Activated T-cell treated with anti-CD3 and anti-CD28 coated beads, Interleukin-2, amount 50 U/mL, for 1 hour (primary cell): ENCODE measurements around the gene NEGR1.

ENCODE experiments used
- DNase-seq: peaks from one replicate; pipeline ENCODE4 v3.0.0-alpha.2; 2020

NEGR1 gene

GRCh38 chr1:72111662-72112061 lies 170.7 kb downstream of the NEGR1 start:
- DNase-seq, result no peak

DNA sequence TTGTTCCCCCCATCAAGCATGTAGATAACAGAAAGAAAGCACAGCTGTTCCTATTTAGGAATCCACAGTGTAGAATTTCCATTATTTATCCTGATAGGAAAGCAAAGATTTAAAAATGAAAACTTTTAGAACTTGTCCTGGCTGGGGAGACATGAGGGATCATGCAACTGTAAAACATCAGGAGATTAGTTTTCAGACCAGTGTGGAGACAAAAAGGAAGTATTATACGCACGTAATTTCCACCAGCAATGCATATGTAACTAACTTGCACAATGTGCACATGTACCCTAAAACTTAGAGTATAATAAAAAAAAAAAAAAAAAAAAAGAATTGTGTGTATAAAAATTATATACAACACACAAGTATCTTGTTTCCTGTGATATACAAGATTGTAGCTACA lies 172.4 kb downstream of the NEGR1 start:
- no peak for DNase-seq

- no peak for DNase-seq
These were observed 177.1 kb downstream of the NEGR1 start for GRCh38 chr1:72105201-72105600.

GRCh38 chr1:72101840-72102632 lies 180.3 kb downstream of the NEGR1 start:
- no peak for DNase-seq

- no peak for DNase-seq
These were observed 181.6 kb downstream of the NEGR1 start for GRCh38 chr1:72100771-72101170.

DNA sequence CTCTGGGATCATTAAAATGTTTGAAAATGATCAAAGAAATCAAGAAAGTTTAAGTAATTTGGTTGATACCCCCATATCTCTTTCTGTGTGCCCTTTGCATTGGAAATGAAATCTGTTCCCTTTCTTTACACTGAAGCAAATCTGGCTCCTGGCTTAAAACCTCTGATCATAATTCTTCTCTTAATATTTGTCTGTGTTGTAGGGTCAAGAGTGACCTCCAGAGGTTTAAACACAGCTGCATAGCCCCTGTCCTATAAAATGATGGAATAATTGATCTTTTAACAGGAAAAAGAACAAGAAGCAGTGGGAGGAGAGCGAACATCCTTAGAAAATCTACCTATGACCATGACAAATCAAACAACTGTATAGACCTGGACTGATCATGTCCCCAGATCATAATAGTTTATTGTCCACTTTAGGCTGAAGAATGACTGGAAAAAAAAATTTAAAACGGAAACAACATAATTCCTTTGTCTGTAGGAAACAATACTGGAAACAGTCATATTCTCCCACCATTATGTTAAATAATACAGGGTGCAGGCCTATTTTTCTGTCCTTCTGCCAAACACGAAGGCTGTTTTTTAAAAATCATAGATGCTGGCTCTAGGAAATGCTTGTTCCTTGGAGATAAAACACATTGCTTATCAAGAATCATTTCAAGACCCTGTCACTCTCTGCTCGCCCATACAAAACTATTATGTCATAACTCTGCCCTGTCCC lies 184.3 kb downstream of the NEGR1 start:
- no peak for DNase-seq

- no peak for DNase-seq
These were observed 188.1 kb downstream of the NEGR1 start for GRCh38 chr1:72094209-72094608.

GRCh38 chr1:72086394-72086793 lies 195.9 kb downstream of the NEGR1 start:
- no peak for DNase-seq

DNA sequence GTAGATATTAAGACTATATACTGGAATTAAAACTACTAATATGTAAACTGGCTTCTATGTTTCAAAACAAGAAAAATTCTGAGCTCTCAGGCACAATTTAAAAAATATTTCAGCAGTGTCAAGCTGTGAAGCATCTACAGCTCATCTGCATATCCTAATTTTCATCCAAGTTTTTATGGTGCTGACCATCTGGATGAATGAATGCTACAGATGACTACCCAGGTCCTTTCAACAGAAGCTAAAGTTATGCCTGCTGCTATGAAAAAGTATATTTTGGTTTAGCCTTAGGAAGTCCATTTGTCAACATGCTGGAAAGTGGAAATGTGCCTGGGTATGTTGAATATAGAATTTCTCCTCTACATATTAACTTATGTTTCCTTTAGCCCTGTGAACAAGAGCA lies 206.9 kb downstream of the NEGR1 start:
- DNase-seq, result no peak

GRCh38 chr1:72066431-72066830 lies 215.9 kb downstream of the NEGR1 start:
- no peak for DNase-seq

GRCh38 chr1:72064196-72065075 lies 217.9 kb downstream of the NEGR1 start:
- DNase-seq, result no peak

DNA sequence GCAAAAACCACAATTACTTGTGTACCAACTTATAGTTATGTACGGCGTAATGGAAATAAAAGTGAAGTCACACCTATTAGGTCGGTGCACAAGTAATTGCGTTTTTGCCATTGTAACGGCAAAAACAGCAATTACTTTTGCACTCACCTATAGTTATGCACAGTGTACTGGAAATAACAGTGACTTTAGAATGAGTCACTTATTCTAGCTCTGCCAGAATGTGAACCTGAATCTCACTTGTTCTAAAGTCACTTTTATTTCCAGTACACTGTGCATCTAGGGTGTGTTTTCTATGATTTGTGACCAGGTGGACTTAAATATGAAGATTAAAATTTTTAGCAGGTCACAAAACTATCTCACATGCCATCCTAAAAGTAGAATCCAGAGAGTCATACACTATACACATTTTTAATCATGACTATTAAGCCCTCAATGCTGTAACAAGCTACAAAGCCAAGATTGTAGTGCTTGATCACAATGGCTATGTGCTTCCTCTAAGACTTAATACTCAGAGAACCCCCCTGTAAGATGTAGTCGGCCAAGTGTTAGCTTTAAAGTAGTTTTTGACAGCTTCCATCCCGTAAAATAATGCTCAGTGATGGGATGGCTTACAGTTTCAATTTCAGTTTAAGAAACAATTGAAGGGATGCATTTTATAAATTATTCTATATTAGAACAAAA lies 218.8 kb downstream of the NEGR1 start:
- no peak for DNase-seq

DNA sequence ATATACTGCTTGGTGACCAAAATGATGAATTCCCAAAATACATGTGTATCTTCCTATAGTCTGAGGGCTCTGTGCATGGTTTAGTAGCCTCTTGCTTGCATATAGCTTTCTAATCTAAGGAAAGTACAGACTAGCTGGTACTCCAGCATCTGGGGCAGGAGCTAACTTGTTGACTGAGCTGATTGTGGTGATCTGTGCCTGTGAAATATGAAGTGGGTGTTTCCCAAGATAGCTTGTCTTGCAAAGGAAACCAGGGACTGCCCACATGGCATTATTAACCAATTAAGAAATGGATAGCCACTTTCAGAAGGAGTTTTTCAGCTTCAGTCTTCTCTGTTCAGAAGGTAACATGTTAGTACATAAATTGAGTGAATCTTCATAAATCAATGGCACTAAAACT lies 219.8 kb downstream of the NEGR1 start:
- no peak for DNase-seq

DNA sequence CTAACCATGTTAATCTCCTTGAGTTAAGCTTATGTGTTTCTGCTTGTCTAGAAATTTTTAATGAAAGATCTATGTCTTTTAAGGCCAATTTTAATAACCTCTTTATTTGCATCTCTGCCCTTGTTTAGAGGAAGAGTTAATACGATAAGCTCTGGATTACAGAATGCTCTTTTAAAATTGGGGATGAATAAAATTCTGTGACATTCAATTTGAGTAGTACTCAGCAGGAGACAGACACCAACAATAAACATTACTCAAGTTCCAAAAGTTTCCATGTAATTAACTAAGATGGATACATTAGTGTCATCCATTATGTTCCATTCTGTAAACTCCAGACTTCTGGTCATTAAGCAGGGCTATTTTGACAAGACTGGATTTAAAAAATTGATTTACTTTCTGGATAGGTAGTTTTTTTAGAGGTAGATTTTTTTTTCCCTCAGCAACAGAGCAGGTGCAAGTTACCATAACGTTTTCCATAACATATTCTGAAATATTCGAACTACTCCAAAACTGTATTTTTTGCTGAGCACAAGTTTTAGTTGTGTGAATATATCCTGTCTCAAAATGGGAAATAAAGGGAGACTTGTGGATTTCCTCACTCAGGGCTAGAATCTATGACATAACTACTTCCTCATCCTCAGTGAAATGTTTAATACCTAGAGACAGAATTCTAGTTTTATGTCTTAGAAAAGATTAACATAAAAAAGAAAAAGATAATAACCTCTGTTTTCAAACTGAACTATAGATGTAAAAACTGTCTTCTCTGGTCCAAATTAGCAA lies 221.7 kb downstream of the NEGR1 start:
- DNase-seq, result no peak

DNA sequence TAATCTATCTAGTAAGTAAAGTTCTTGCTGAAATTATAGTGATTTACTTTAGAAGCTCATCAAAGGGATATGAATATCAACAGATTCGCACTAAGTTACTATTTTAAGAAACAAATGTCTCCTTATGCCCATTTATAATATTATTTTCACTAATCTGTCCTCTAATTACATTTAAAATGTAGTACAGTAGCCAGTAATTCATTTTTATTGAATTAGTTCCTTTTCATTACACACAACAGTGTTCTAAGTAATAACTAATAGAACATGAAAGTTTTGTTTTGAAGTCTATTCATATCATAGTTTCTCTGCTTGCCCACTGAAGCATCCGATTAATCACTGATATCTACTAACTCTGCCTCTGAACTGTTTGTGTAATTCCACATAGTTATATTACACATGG lies 225.8 kb downstream of the NEGR1 start:
- no peak for DNase-seq

DNA sequence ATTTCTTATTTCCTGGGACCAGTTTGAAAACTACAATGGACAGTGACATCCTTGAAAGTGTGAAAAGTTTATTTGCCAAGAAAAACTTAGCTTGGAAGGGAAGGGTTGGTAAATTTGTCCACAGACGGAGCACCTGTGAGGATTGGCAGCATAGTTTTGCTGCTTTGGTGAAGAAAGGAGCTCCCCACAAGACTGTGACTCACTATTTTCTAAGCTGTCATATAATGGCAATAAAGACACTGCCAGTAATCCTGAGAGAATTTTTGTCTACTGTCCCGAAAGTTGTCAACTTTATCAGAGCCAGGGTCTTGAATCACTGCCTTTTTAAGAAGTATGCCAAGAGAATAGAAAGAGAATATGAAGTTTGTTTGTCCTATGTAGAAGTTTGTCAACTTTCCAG lies 230.8 kb downstream of the NEGR1 start:
- no peak for DNase-seq

- DNase-seq, result no peak
These were observed 231.8 kb downstream of the NEGR1 start for GRCh38 chr1:72050551-72050950.

- DNase-seq, result no peak
These were observed 244.5 kb downstream of the NEGR1 start for GRCh38 chr1:72037745-72038343.

DNA sequence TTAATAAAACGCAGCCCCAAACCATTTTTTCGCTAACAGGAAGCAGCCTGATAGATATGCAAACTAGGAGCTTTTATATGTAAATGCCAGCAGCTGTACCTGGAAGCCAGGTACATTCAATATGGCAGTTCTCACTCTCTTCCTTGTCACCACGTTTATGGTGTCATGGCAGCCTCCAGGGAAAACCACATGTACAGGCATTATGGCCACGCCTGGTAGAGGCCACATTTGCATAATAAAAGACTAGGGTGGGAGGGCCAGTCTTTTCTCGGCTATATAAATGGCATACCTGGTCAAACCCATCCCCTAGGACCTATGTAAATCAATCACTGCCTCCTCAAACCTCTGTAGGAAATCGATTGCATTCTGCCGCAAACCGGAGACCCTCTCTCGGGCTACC lies 247.5 kb downstream of the NEGR1 start:
- DNase-seq, result no peak

DNA sequence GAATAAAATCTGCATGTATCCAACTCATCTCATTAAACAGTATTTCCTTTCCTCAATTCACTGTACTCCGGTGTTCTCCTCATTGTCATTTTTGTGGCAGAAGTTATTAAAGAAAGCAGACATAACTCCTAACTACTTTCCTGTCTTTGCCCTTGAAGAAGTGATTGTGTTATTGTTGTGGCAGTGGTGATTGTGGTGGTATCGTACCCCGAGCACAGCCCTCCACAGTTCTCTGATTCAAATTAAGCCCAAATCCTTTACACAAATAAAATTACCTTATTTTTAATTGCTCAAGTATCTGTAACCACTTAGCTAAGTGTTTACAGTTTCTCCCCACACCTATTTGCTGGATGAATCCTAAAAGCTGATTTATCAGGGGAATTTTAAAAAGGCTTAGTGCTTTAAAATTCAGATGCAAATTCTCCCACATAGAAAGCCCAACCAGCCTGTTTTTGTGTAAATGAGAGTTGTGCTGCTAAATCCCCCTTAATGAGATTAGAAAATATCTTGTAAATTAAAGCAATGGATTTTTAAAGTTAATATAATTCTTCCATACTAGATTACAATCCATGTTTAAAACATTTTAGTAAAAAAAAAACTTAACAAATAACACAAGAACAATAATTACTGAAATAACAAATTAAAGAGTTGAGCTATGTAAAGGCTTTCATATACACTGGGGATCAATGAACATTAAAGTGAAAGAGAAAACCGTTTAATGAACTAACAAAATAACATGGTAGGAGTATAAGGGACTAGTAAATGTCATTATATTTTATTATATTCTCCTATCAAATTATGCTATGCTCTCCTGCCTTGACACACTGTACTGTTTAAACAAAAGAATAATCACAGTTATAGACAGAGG lies 259.0 kb downstream of the NEGR1 start:
- DNase-seq, result no peak

- DNase-seq, result no peak
These were observed 263.8 kb downstream of the NEGR1 start for GRCh38 chr1:72018562-72018961.
